ENCODE results near the gene TMEM179.

The TMEM179 gene

DNA sequence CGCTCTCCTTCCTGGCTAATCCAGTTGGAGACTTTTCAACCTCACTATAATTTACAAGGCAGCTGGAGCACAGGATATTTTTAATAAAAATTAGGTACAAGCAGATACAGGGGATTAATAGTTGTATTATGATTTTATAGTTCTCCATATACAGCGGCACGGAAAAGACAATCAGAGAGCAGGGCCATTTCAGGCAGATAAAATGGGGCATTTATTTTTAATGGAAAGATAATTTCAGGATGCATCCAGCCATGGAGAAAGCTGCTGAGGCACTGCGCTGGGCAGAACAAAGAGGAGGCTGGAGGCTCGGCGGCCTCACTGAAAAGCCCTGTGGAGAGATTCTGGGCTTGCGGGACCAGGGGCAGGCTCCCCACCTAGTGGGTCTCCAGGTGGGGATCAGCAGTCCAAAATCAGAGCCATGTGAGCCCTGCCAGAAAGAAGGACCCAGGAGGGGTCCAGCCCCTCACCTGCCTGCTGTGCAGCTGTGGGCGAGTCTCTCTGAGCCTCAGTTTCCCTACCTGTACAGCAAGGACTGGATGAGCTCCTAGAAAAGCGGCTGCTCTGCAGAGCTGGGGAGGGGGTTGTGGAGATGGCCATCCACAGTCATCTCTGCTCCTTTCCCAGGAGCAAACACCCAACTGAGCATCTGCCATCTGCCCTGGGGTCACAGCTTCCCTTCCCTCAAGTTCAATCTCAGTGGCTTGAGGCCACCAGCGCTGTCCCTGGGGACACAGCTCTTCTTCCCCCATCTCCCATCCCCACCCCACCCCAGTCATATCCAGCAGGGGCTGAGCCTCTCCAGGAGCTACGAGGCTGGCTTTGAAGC lies 48.9 kb downstream of the TMEM179 start:
- DNase-seq (ENCODE audit: low spot score), result no peak

DNA sequence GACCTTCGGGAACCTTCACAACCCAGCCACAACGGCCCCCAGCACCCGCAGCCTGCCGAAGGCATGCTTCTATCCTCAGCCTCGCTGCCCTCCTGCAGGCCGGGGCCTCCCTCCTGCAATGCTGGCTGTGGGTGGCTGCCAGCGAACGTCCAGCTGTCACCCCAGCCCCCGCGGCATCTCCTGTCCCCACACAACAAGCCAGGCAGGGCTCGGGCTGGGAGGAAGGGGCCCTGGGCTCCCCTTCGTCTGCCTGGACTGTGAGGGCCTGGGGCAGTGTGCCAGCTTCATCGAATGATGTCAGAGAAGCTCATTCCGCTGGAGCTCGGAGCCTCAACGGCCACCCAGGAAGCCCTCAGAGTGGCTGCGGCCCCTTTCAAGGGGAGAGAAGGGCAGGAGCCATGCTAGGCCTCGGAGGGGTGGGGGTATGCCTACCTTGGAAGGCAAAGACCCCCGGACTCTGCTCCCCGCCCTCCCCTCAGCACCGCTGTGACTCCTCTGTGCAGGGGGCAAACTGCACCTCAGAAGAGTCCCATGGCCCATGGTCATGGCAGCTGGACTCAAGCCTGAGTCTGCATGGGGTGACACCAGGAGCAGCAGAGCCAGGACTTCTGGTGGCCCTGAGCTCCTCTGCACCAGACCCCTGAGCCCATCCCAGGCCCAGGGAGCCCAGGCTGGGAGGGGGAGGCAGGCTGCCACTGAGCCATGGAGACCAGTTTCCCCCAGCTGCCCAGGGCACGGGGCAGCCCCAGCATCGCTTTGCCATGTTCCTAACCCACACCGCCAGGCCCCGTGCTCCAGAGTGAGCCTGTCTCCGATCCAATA lies 49.8 kb downstream of the TMEM179 start:
- DNase-seq (ENCODE audit: low spot score), result no peak

DNA sequence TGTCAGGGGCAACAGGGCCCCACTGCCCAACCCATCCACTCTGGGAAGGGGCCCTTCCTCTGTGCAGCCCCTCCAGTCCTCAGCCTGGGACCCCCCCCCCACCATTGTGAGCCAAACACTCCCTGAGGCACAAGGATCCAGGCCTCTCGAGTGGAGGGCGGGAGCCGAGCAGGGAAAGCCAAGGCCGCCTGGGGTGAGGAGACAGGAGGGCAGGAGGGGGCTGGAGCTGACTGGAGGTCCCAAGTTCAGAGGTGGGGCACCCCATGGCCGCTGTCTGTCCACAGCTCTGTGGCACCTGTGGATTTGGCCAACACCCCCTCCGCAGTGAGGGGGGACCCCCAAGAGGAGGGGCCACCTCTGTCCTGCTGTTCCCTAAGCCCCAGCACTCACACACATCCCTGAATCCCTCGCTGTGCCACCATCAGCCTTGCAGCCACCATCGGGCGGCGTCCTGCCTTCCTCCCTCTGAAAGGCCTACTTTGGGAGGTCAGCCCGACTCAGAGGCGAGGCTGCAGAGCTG lies 50.4 kb downstream of the TMEM179 start:
- DNase-seq (ENCODE audit: low spot score), result no peak

DNA sequence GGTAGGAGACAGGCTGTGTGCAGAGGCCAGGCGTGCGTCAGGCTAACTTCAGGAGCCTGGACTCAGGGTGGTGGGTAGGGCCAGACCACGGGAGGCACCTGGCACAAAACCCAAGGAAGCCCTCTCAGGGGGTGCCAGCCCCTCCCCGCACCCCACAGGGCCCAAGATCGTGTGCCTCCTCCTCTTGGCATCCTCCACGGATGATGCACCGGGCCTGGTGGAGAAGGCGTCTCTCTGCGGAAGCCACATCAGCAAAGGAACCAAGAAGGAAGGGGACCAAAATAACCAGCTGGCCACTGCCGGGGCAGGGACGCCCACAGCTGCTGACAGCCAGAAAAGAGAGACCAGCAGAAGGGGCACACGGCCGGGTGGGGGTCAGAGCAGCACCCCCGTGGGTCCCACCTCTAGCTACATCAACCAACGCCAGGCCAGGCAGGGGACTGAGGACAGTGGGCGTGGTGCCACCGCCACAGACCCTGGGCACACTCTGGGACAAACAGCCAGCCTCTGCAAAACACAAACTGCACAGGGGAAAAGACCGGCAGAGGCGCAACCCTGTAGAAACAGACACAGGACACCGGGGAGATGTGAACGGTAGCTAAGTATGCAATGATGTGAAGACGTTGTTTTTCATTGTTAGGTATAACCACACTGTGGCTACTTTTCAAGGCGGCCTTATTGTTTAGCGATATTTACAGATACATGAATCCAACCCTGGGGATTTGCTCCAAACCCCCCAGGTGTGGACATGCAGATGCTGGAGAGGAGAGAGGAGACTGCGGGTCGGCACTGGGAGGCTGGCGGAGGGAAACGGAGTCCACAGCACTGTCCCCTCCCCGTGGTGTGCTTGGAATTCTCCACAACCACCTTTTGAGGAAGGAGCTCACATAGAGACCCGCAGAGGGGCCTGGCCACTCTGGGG lies 51.1 kb downstream of the TMEM179 start:
- no peak for DNase-seq (ENCODE audit: low spot score)

DNA sequence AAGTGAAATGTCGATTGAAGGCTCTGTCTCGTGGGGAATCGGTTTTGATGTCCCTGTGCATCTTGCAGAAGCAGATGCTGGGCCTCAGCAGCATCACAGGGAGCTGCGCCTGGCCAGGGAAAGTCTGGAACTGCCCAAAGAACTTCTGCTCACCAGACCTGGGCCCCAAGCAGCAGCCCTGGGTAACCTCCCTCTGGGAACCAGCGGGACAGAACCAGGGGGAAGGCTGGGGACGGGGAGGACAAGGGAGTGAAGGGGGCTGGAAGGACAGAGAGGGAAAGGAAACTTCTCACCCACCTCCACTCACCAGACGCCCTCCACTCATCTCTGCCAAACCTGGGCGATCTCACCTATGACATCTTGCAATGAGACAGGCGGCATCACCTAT lies 51.8 kb downstream of the TMEM179 start:
- DNase-seq (ENCODE audit: low spot score), result no peak

DNA sequence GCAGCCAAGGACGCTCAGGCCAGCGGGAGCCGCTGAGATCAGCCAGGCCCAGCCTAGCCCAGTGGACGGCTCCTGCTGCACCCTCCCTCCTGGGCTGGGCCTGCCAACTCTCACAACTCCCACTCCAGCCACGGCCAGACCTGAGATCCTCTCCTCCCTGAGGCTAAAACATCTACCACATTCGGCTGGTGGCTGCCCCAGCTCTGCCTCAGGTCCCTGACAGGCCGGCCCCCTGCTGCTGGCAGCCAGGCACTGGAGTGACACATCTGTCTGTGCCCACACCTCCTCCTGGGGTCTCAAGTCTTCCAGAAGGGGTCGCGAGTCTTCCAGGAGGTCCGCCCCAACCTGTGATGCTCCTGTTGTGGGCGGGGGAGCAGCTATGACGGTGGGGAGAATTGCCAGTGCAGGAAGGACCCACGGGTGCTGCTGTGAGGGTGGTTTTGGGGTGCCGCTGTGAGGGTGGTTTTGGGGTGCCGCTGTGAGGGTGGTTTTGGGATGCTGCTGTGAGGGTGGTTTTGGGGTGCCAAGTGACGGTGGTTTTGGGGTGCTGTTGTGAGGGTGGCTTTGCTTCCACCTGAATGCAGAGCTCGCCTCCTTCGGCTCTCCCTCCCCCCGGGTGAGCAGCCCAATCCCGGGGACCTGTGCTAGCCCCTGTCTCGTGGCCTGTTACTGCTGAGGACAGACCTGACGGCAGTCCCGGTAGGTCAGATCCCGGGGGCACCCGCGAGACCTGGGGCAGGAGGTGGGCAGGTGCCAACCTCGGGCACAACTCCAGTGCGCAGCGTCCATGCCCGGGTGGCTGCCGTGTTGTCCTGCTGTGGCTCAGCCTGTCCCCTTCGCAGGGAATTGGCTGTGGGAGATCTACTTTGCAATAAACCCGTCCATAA lies 52.5 kb downstream of the TMEM179 start:
- no peak for DNase-seq (ENCODE audit: low spot score)

DNA sequence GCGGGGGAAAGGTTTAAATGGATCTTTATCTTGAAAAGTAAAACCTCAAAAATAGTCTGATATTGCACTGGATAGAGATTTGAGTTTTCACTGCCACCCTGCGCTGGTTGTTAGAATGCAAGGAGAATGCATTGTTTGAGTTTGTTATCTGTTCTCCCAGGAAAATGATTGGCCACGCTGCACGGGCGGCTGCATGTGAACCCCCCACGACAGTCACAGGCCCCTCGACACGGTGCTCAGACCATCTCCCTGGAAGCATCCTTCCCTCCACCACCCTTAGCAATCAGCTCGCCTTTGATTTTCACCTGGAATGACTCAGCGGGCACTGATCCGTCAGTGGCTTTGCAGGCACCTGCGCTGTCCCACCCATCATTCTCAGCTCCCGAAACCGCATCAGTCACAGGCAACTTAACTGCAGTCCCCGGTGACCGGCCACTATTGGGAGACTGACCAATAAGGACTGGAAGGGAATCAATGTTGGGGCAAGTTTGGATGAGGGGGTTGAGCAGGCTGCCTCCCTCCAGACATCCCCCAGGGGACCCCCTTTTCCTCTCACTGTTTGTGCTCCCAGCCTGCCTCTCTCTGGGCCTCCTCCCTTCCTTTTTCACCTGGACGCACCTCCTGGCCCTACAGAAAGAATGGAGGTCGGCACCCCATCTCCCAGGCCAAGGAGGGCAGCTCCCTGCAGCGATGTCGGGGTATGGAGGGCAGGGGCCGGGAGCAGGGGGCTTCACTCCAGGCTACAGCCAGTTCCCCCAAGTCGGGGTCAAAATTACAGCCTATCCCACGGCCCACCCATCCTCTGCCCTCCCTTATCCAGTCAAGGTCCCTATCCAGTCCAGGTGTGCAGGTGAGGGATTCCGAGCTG lies 53.5 kb downstream of the TMEM179 start:
- peak; percentile 5 for DNase-seq (ENCODE audit: low spot score)

DNA sequence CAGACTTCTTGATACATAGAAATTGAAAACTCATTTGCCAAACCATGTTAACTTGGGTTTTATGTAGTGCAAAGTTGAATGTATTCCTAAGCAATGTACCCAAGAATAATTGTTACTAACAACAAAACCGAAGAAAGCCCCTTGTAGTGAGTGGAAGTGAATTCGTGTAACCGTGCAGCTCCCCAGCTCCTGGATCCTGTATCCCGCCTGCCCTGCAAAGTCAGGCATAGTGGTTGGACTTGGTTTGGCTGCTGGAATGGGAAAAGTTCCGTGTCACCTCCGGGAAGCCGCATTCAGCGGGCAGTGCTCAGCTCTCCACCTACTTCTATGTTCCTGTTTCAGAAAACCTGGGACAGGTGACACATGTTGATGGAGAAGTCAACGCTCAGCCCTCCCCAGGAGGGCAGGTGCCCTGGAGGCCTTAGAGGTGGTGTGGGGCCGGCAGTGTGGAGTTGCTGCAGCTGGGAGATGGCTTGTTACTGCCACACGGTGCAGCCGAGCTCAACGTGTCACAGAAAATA lies 54.2 kb downstream of the TMEM179 start:
- DNase-seq (ENCODE audit: low spot score), result peak; percentile 5

DNA sequence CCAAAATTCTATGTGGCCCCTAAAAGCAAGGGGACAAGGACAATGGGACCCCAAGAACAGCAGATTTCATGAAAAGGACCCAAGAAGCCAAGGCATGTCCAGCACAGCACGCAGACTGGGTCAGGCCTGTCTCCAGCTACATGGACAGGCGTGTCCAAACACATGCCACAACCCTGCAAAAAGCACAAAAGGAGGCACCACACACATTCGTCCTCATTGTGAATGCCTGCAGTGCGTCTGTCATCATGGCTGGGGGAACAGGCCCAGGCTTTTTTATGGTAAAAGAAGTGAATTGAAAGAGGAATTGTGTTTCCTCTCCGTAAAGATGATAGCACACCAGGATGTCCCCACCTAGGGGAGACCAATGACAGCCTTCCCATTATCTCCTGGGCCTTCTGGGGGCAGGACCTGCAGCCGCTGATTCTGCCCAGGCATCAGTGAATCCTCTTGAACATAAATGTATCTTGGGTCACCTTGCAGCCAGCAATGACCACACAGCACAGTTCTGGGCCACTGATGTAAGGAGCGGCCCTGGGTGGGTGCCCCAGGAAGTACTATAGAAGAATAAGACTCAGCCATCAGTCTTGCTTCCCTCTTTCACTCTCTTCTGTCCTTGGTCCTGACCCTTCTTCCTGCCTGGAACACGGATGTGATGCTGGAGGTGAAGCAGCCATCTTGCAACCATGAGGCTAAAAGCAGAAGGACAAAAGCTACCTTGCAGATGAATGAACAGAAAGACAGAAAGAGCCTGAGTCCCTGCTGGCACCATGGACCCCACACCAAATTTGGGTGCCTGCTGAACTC lies 54.8 kb downstream of the TMEM179 start:
- DNase-seq (ENCODE audit: low spot score), result peak; percentile 5

DNA sequence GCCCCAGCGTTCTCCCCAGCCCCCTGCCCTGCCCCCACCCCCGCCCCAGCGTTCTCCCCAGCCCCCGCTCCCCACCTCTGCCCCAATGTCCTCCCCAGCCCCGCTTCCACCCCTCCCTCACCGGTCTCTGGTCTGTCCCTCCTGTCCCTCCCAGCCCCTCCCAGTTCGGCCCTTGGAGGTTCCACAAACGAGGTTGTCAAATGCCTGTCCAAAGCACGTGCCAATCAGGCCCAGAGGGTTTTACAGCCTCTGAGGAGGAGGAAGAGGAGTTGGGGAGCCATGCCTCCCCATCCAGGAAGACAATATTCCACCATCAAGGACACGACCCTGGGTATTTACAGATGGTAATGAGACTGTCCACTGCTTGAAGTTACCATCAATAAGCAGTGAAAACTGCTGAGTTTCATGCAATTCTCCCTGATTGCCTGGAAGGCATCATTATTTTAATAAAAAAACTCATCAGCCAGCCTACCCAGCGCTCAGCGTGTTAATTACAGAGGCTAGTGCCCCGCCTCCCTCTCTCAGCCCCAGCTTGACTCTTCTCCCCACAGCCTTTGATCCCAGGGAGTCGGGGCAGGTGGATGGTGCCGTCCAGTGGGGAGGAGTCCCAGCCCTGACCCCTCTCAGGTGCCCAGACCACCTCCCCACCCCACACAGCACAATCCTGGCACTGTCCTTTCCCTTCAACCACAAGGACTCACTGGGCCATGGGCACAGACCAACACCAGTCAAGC lies 55.6 kb downstream of the TMEM179 start:
- peak; percentile 29 for DNase-seq (ENCODE audit: low spot score)

DNA sequence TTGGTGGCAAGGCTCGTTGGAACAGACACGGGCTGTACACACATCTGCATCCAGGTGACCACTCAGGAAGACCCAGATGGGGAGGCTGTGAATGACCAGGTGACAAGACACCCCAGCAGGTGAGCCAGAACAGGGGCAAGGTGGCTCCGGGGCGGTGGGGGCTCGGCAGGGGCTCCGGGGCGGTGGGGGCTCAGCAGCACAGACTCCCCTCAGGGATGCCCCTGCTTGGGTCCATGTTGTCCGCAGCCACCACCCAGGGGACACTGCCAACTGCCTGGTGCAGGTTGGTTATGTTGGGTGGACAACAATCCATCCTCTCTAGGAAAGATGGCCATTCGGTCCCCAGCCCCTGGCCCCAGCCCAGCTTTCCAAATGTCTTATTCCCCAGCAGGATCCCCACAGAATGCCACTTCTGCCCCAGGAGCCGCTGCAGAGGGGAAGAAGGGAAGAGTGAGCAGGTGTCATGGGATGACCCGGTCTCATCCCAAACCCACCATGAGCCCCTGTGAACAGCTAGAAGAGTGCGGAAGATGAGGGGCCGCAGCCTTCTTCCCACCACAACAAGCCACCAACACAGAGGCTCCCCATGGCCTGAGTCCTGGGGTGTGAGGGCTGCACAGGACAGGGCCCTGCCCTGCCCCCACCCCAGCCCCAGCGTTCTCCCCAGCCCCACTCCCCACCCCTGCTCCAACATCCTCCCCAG lies 56.4 kb downstream of the TMEM179 start:
- DNase-seq (ENCODE audit: low spot score), result peak; percentile 5

DNA sequence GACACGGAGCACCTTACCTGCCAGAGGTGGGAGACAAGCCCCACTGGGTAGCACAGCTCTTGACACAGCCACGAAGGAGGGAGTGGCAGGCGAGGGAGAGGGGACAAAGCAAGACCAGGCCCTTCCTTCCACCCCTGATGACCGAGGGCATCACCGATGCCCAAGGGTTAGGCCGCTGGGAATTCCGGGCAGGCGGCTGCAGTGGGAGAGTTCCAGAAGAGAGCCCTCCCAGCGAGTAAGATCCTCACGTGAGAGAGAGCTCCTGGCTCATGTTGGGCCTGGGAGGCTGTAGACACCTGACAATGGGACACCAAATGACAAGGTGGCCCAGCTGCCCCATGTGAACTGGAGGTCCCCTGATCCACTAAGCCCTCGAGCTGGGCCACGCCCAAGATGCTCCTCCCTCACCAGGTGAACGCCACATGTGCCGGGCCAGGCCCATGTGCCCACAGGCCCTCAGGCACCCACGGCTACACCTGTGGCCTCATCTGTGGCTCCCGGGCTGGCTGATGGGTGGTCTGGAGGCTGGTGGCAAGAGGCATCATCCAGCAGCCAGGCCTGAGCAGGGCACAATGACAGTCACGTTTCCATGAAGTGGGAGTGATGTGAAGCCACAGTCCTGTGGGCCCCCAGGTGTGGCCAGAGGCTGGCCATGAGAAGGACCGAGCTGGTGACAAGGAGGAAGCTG lies 57.1 kb downstream of the TMEM179 start:
- peak; percentile 3 for DNase-seq (ENCODE audit: low spot score)

DNA sequence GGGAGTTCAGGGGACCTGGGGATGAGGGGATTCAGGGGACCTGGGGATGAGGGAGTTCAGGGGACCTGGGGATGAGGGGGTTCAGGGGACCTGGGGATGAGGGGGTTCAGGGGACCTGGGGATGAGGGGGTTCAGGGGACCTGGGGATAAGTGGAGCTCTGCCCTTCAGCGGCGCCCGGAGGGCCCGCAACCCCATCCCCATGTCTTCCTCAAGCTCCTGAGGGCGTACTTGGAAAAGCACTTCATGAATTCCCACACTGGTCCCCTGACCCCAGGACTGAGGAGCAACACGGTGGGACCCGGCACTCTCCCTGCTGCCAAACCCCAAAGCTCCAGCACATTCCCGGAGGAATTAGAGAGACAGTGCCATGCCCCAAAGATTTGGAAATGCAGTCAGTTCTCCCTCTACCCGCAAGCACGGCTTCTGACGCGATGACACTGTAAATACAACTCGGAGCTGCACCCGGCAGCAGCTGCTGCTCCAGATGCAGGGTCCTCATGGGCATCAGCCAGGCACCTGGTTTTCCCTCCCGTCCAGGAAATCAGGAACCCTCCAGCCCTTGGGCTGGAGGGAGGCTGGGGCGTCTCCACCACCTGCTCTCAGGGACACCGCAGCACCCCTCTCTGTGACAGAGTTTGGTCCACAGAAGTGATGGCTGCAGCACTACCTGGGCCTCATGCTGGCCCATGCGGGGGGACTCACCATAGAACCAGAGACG lies 57.8 kb downstream of the TMEM179 start:
- peak; percentile 8 for DNase-seq (ENCODE audit: low spot score)

DNA sequence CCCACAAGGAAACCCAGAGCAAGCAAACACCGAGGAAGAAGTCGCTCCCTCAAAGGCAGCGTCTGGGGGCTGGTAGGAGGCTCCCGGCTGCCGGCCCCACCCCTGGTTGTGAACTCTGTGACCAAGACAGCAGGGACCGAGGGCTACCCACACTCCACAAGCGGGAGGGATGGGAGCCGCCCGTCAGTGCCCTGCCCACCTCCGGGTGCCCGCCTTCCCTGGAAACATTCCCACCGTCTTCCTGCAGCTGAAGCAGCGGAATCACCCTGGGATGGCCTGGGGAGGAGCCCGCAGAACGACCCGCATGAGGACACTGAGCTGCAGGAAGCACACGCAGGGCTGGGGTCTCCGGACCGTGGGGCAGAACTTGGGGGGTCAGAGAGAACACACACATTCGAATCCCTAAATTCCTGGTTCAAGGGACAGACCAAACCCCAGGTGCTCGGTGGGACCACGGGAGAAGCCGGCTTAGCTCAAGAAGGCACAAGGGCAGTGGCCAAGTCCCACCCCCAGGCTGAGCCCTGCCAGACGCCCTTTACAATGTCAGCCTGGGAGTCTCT lies 58.5 kb downstream of the TMEM179 start:
- DNase-seq (ENCODE audit: low spot score), result peak; percentile 24

DNA sequence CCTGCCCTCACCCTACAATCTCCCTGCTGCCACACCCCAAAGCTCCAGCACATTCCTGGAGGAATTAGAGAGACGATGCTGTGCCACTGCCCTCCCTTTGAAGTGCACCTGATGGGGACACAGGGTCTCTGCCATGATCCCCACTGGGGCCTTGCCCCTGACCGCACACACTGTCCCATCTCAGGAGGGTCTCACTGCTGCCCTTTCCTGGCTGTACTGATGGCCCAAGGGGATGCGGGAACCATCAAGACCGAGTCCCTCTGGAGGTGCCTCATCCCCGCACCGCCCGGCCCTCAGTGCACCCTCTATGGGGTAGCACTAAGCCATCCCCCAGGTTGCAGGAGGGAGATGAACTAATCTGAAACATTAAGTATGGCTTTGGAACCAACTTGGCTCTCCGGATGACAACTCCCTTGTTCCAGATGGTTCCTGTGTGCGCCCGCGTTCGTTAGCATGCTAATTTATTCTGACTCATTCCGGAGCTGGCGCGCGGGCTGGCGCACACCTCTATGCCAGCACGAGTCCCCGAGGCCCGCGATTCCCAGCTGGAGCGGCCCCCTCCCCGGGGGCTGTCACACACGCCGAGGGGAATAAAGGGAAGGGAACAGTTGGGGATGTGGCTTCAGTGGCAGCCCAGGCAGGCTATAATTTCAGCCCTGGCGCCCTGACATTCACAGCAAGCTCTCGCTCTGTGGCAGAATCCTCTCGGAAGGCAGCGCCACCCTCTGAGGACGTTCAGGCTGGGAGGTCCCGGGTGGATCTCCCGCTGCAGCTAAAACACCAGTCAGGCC lies 59.2 kb downstream of the TMEM179 start:
- no peak for DNase-seq (ENCODE audit: low spot score)
